HepG2 (cell line): Measurements from ENCODE around the gene PDE2A. TPM values are rescaled to one million over a fixed set of nuclear protein-coding genes. Genes with fewer than 3 reads are reported as not detected.

Experiments used
- ATAC-seq: fragments of 200-7000 bp; cut with Tn5 transposase; 3 replicates; pipeline ENCODE4 v1.9.1; 2020; ENCODE audit warnings: mild to moderate bottlenecking, moderate library complexity
- BruUV-seq: library from RNA; stranded (reverse); fragments of 400-500 nt; replicated peaks from 2 replicates; lab custom pipeline; 2021; lab: Mats Ljungman, UMichigan
- CTCF ChIA-PET: fragments of 300-600 bp; formaldehyde crosslinking; extraction: SDS; loops from one replicate; lab custom pipeline; 2021; ENCODE audit warnings: low total read pairs, inconsistent platforms, low intra/inter-chr PET ratio; lab: Yijun Ruan, JAX
- POLR2A ChIA-PET: fragments of 350-600 bp; sonication (Branson Sonifier 250); formaldehyde crosslinking; loops from one replicate; lab custom pipeline; 2020; ENCODE audit warnings: antibody characterized with exemption, inconsistent platforms; lab: Yijun Ruan, JAX
- DNase-seq: peaks from one replicate; pipeline ENCODE4 v3.0.0-alpha.2; 2015; ENCODE audit warnings: low spot score
- FAIRE-seq: peaks from 3 replicates; lab custom pipeline; 2011; peaks lifted over from hg19 to GRCh38; lab: Jason Lieb, UNC
- H2AFZ ChIP-seq: one replicate; pipeline ENCODE4 v1.6.1; 2011; ENCODE audit warnings: low read length, inconsistent platforms
- H3K27ac ChIP-seq: fragments of 300-600 bp; 3 replicates; pipeline ENCODE4 v1.8.0; 2011; ENCODE audit warnings: mixed run types, mild to moderate bottlenecking, mixed read lengths, low read length, inconsistent platforms; ENCODE audit not compliant: insufficient read depth; ENCODE audit errors: extremely low read length
- H3K27me3 ChIP-seq, 2 experiments: fragments of 200-600 bp in 1 of 2; 2 replicates in 1 of 2; 3 replicates in 1 of 2; pipeline versions ENCODE4 v1.6.0 to v1.8.0; 2011; ENCODE audit warnings: low read length in 2 of 2, mild to moderate bottlenecking in 2 of 2, moderate library complexity in 2 of 2, inconsistent platforms in 1 of 2; ENCODE audit not compliant: insufficient read depth in 2 of 2, control insufficient read depth in 1 of 2
- H3K36me3 ChIP-seq, 2 experiments: fragments of 200-600 bp in 1 of 2; replicated peaks in 1 of 2; 2 replicates in 1 of 2; 3 replicates in 1 of 2; pipeline versions ENCODE4 v1.5.1 to v1.8.0; 2011; ENCODE audit warnings: low read length in 2 of 2, inconsistent platforms in 1 of 2; ENCODE audit not compliant: insufficient read depth in 2 of 2, control insufficient read depth in 1 of 2
- H3K4me1 ChIP-seq: 2 replicates; pipeline ENCODE4 v1.5.1; 2012; ENCODE audit warnings: low read length, inconsistent platforms; ENCODE audit not compliant: insufficient read depth
- H3K4me2 ChIP-seq: 2 replicates; pipeline ENCODE4 v1.6.0; 2011; ENCODE audit warnings: low read depth, low read length, inconsistent platforms
- H3K4me3 ChIP-seq, 3 experiments: fragments of 200-600 bp in 1 of 3; sonication (generic), shearing (Covaris generic) in 1 of 3; replicated peaks in 1 of 3; 2 replicates each; pipeline ENCODE4 v1.5.1; 2011 to 2016; ENCODE audit warnings: low read length in 3 of 3, inconsistent platforms in 2 of 3, low read depth in 2 of 3, mild to moderate bottlenecking in 2 of 3, control low read depth in 1 of 3, mixed read lengths in 1 of 3; ENCODE audit not compliant: insufficient read depth in 1 of 3
- H3K79me2 ChIP-seq: one replicate; pipeline ENCODE4 v1.6.1; 2011; ENCODE audit warnings: low read length, inconsistent platforms; ENCODE audit not compliant: insufficient read depth
- H3K9ac ChIP-seq: 2 replicates; pipeline ENCODE4 v1.6.0; 2011; ENCODE audit warnings: mild to moderate bottlenecking, low read depth, low read length, inconsistent platforms; ENCODE audit not compliant: insufficient read depth
- H3K9me3 ChIP-seq: 2 replicates; pipeline ENCODE4 v1.5.1; 2012; ENCODE audit warnings: mild to moderate bottlenecking, low read length
- H4K20me1 ChIP-seq: 2 replicates; pipeline ENCODE4 v1.6.0; 2011; ENCODE audit warnings: inconsistent platforms, mild to moderate bottlenecking, low read length, moderate library complexity; ENCODE audit not compliant: insufficient read depth
- ATM ChIP-seq: fragments of 450-650 bp; IDR thresholded peaks from 2 replicates; pipeline ENCODE4 v1.7.1; 2017; ENCODE audit warnings: mild to moderate bottlenecking, borderline replicate concordance
- EZH2 ChIP-seq: conservative IDR thresholded peaks from 2 replicates; pipeline ENCODE4 v1.6.1; 2012; ENCODE audit warnings: mild to moderate bottlenecking, low read depth, low read length, moderate library complexity
- JUN ChIP-seq: sonication (generic); formaldehyde crosslinking; IDR thresholded peaks from 2 replicates; pipeline ENCODE4 v1.4.0; 2020; ENCODE audit warnings: mild to moderate bottlenecking, missing genetic modification reagents
- JUNB ChIP-seq: sonication (generic); formaldehyde crosslinking; IDR thresholded peaks from 2 replicates; pipeline ENCODE4 v1.8.0; 2022; ENCODE audit warnings: missing genetic modification reagents, mild to moderate bottlenecking, borderline replicate concordance
- MAFF ChIP-seq: IDR thresholded peaks from 2 replicates; pipeline ENCODE4 v1.6.1; 2011; ENCODE audit warnings: low read depth, low read length, improper control_type of control experiment
- NFE2 ChIP-seq: sonication (generic); formaldehyde crosslinking; IDR thresholded peaks from 2 replicates; pipeline ENCODE4 v1.4.0; 2020; ENCODE audit warnings: missing genetic modification reagents
- NR2F2 ChIP-seq: IDR thresholded peaks from 2 replicates; pipeline ENCODE4 v1.6.1; 2012; ENCODE audit warnings: low read depth, inconsistent platforms, borderline replicate concordance
- PCBP1 ChIP-seq: fragments of 200-400 bp; formaldehyde crosslinking; IDR thresholded peaks from 2 replicates; pipeline ENCODE4 v1.6.1; 2017; ENCODE audit warnings: mild to moderate bottlenecking, low read depth, low read length, borderline replicate concordance
- PREB ChIP-seq: sonication (generic); formaldehyde crosslinking; IDR thresholded peaks from 2 replicates; pipeline ENCODE4 v1.4.0; 2020; ENCODE audit warnings: missing genetic modification reagents
- PRPF4 ChIP-seq: fragments of 200-400 bp; formaldehyde crosslinking; IDR thresholded peaks from 2 replicates; pipeline ENCODE4 v1.6.1; 2016; ENCODE audit warnings: low read length, low read depth; ENCODE audit not compliant: poor library complexity, severe bottlenecking
- SMYD3 ChIP-seq: sonication (generic); formaldehyde crosslinking; IDR thresholded peaks from 2 replicates; pipeline ENCODE4 v1.8.1; 2023; ENCODE audit warnings: mild to moderate bottlenecking, missing genetic modification reagents
- ZBTB49 ChIP-seq: sonication (generic); formaldehyde crosslinking; IDR thresholded peaks from 2 replicates; pipeline ENCODE4 v1.4.0; 2020; ENCODE audit warnings: missing genetic modification reagents, borderline replicate concordance
- ZFP36L2 ChIP-seq: sonication (generic); formaldehyde crosslinking; IDR thresholded peaks from 2 replicates; pipeline ENCODE4 v1.4.0; 2020; ENCODE audit warnings: missing genetic modification reagents
- ZFX ChIP-seq: sonication (generic); formaldehyde crosslinking; IDR thresholded peaks from 2 replicates; pipeline ENCODE4 v1.4.0; 2020; ENCODE audit warnings: mild to moderate bottlenecking, low read depth, missing genetic modification reagents, moderate library complexity
- ZNF580 ChIP-seq: IDR thresholded peaks from 2 replicates; pipeline ENCODE4 v1.6.1; 2016; ENCODE audit warnings: low read depth, borderline replicate concordance
- ZNF703 ChIP-seq: sonication (generic); formaldehyde crosslinking; IDR thresholded peaks from 2 replicates; pipeline ENCODE4 v1.5.1; 2020; ENCODE audit warnings: missing genetic modification reagents, mild to moderate bottlenecking, moderate library complexity, borderline replicate concordance
- WGBS: methylation state at CpG from one replicate; pipeline ENCODE4 v1.1.6; 2017; ENCODE audit warnings: low lambda C conversion rate; 5-methylcytosine and 5-hydroxymethylcytosine counted together
- in situ Hi-C: cut with HindIII; loops from 2 replicates; pipeline ENCODE4 v1.10.0; 2017; ENCODE audit warnings: low pct_unique_long_range_greater_than_20kb; ENCODE audit not compliant: extremely low pct_ligation_motif_present
- intact Hi-C: fragments of 100-400 bp; cut with micrococcal nuclease; formaldehyde crosslinking; loops from one replicate; pipeline ENCODE4 v1.10.0; 2022; ENCODE audit not compliant: unreplicated experiment
- polyA plus RNA-seq, 8 experiments: library from polyadenylated mRNA; depleted of rRNA in 3 of 8; stranded (reverse) in 7 of 8; unstranded in 1 of 8; fragments of >200 nt; fragmentation: Illumina TruSeq in 4 of 8; extraction: Trizol in 4 of 8; gene quantifications; 2 replicates each; pipeline versions ENCODE4 v1.2.1 to v1.2.3, GENCODE V29; 2011 to 2016; ENCODE audit warnings: low read depth in 4 of 8, missing spikeins in 1 of 8, mixed read lengths in 1 of 8; ENCODE audit not compliant: insufficient read depth in 1 of 8
- total RNA-seq, 5 experiments: library from RNA; depleted of rRNA; stranded (reverse); fragments of >200 nt; fragmentation: Illumina TruSeq; extraction: Trizol; gene quantifications; 2 replicates each; pipeline ENCODE4 v1.2.3, GENCODE V29; 2016; ENCODE audit warnings: low read depth in 1 of 5

PDE2A gene
- total and polyA plus RNA-seq, 2 of the 13 experiments (the other 11 are each of a cell fraction or from before 2014, with no cell fraction given) = 3.1 TPM; not detected in 1

GRCh38 chr11:72661486-72661885, 12.7 kb downstream of the PDE2A start:
- TF ChIP-seq ZNF580 (CRISPR knock-in tag) = no peak
- no peak for TF ChIP-seq NFE2
- no peak for TF ChIP-seq ZFX (CRISPR knock-in tag)
- TF ChIP-seq ZNF703 = no peak
- 34% methylated on average over 9 of the region's 9 CpGs for WGBS
- H3K4me3 ChIP-seq = no peak overlapping the region
- no peak overlapping the region for H3K27ac ChIP-seq
- no peaks in the 10 kb centered on the region for H3K79me2 ChIP-seq
- FAIRE-seq = no peak
- DNase-seq = no peak
- ATAC-seq = no peak
- ChIA-PET POLR2A (no interaction called here), CTCF (no interaction called here)
- H3K9ac ChIP-seq = no peak overlapping the region
- in situ Hi-C loops = no loop called here
- no peak overlapping the region for H3K4me2 ChIP-seq
- no peaks in the 10 kb centered on the region for H3K4me1 ChIP-seq
- BruUV-seq = no TSS peak
- no peak overlapping the region for H2AFZ ChIP-seq
- H3K36me3 ChIP-seq = no peaks in the 10 kb centered on the region
- H3K27me3 ChIP-seq = peaks cover 5 to 55% of the 10 kb centered on the region in 2 experiments; a peak in 4 of 5 replicates
- intact Hi-C loops = no loop called here
- no peaks in the 10 kb centered on the region for H4K20me1 ChIP-seq
- no peaks in the 10 kb centered on the region for H3K9me3 ChIP-seq

- Histone ChIP-seq H3K9ac (no peak overlapping the region), H3K36me3 (no peaks in the 10 kb centered on the region), H3K27me3 (peaks cover 9 to 71% of the 10 kb centered on the region in 2 experiments; a peak in 4 of 5 replicates), H2AFZ (no peak overlapping the region), H3K4me2 (no peak overlapping the region), H3K79me2 (no peaks in the 10 kb centered on the region), H3K9me3 (no peaks in the 10 kb centered on the region), H3K4me1 (no peaks in the 10 kb centered on the region), H3K27ac (no peak overlapping the region), H3K4me3 (no peak overlapping the region), H4K20me1 (no peaks in the 10 kb centered on the region)
- no peak for DNase-seq
- in situ Hi-C loops (no loop called here), intact Hi-C loops (no loop called here)
- 32% methylated on average over 6 of the region's 9 CpGs for WGBS
- POLR2A ChIA-PET = no interaction called here
- ATAC-seq = no peak
- BruUV-seq = no TSS peak
- no peak for FAIRE-seq
- CTCF ChIA-PET = no interaction called here
- no peak for TF ChIP-seq SMYD3
- no peak for TF ChIP-seq MAFF
- no peak for TF ChIP-seq JUNB
- TF ChIP-seq EZH2 = no peak
- TF ChIP-seq ATM = no peak
- no peak for TF ChIP-seq ZFP36L2 (CRISPR knock-in tag)
- no peak for TF ChIP-seq PREB (CRISPR knock-in tag)
- no peak for TF ChIP-seq ZBTB49 (CRISPR knock-in tag)
- no peak for TF ChIP-seq PCBP1
- no peak for TF ChIP-seq NR2F2
- no peak for TF ChIP-seq JUN (CRISPR knock-in tag)
- TF ChIP-seq PRPF4 = no peak
These were observed 15.1 kb downstream of the PDE2A start for GRCh38 chr11:72658989-72659640.
